HG02973 (cell line): ENCODE measurements around the gene SV2C.
"Not testable (repeated sequence)": the region's sequence is repeated elsewhere in the genome, so short reads cannot be mapped to it uniquely, and the experiment has no call there.

Experiments
- ATAC-seq: cut with Tn5 transposase; IDR thresholded peaks from one replicate; pipeline ENCODE4 v1.9.1; 2021; ENCODE audit warnings: moderate library complexity; ENCODE audit not compliant: unreplicated experiment

SV2C gene

GRCh38 chr5:76197726-76198125 is 114.5 kb downstream of the SV2C start:
- ATAC-seq, result no peak

GRCh38 chr5:76199336-76200318 is 116.4 kb downstream of the SV2C start:
- no peak for ATAC-seq

- no peak for ATAC-seq
These were observed 119.0 kb downstream of the SV2C start for GRCh38 chr5:76202182-76202581.

- no peak for ATAC-seq
These were observed 121.0 kb downstream of the SV2C start for GRCh38 chr5:76204191-76204590.

GRCh38 chr5:76204713-76205112 is 121.5 kb downstream of the SV2C start:
- no peak for ATAC-seq

GRCh38 chr5:76207120-76207519 is 123.9 kb downstream of the SV2C start:
- ATAC-seq, result no peak

GRCh38 chr5:76209297-76209696 is 126.1 kb downstream of the SV2C start:
- ATAC-seq, result no peak

- ATAC-seq, result no peak
These were observed 127.8 kb downstream of the SV2C start for GRCh38 chr5:76210946-76211345.

- ATAC-seq, result no peak
These were observed 130.7 kb downstream of the SV2C start for GRCh38 chr5:76213858-76214257.

GRCh38 chr5:76216748-76217147 is 133.6 kb downstream of the SV2C start:
- ATAC-seq, result no peak

GRCh38 chr5:76219636-76220035 is 136.5 kb downstream of the SV2C start:
- ATAC-seq, result no peak

GRCh38 chr5:76221311-76221710 is 138.1 kb downstream of the SV2C start:
- ATAC-seq, result no peak

- ATAC-seq, result no peak
These were observed 139.1 kb downstream of the SV2C start for GRCh38 chr5:76222318-76222717.

- no peak for ATAC-seq
These were observed 140.5 kb downstream of the SV2C start for GRCh38 chr5:76223696-76224095.

GRCh38 chr5:76224898-76225297 is 141.7 kb downstream of the SV2C start:
- ATAC-seq, result no peak

- ATAC-seq, result no peak
These were observed 142.2 kb downstream of the SV2C start for GRCh38 chr5:76225336-76225735.

- no peak for ATAC-seq
These were observed 146.7 kb downstream of the SV2C start for GRCh38 chr5:76229900-76230299.

- ATAC-seq, result no peak
These were observed 147.6 kb downstream of the SV2C start for GRCh38 chr5:76230711-76231285.

- ATAC-seq, result no peak
These were observed 151.5 kb downstream of the SV2C start for GRCh38 chr5:76234665-76235064.

GRCh38 chr5:76236684-76237083 is 153.5 kb downstream of the SV2C start:
- no peak for ATAC-seq

GRCh38 chr5:76240336-76240735 is 157.2 kb downstream of the SV2C start:
- ATAC-seq, result no peak

GRCh38 chr5:76242155-76242554 is 159.0 kb downstream of the SV2C start:
- not testable (repeated sequence) for ATAC-seq
